GM19324 (cell line): ENCODE measurements around the gene TBC1D7.

Experiments
- ATAC-seq: cut with Tn5 transposase; IDR thresholded peaks from one replicate; pipeline ENCODE4 v1.9.1; 2021; ENCODE audit warnings: mild to moderate bottlenecking, moderate library complexity; ENCODE audit not compliant: unreplicated experiment, low FRiP score

Gene TBC1D7

GRCh38 chr6:13328076-13328874 lies at the start of gene TBC1D7:
Gene TBC1D7 (minus strand): TSS chr6:13328537. CDS start chr6:13326898, 1,639 bp downstream.
- peak; percentile 97 for ATAC-seq

- no peak for ATAC-seq
Observed at GRCh38 chr6:13377054-13377758, 48.9 kb upstream of the TBC1D7 start.

GRCh38 chr6:13375360-13375878 lies 47.1 kb upstream of the TBC1D7 start:
- peak; percentile 71 for ATAC-seq

- no peak for ATAC-seq
Observed at GRCh38 chr6:13373919-13374318, 45.6 kb upstream of the TBC1D7 start.

- no peak for ATAC-seq
Observed at GRCh38 chr6:13373488-13373886, 45.1 kb upstream of the TBC1D7 start.

- ATAC-seq, result no peak
Observed at GRCh38 chr6:13372688-13373487, 44.6 kb upstream of the TBC1D7 start.

- ATAC-seq, result no peak
Observed at GRCh38 chr6:13372076-13372475, 43.7 kb upstream of the TBC1D7 start.

GRCh38 chr6:13371421-13372072 lies 43.2 kb upstream of the TBC1D7 start:
- no peak for ATAC-seq

GRCh38 chr6:13370623-13371022 lies 42.3 kb upstream of the TBC1D7 start:
- no peak for ATAC-seq

- ATAC-seq, result no peak
Observed at GRCh38 chr6:13369591-13369990, 41.3 kb upstream of the TBC1D7 start.

GRCh38 chr6:13368731-13369115 lies 40.4 kb upstream of the TBC1D7 start:
- ATAC-seq, result no peak

- no peak for ATAC-seq
Observed at GRCh38 chr6:13368079-13368730, 39.9 kb upstream of the TBC1D7 start.

GRCh38 chr6:13367396-13367795 lies 39.1 kb upstream of the TBC1D7 start:
- no peak for ATAC-seq

GRCh38 chr6:13365320-13365719 lies 37.0 kb upstream of the TBC1D7 start:
- no peak for ATAC-seq

GRCh38 chr6:13364842-13365241 lies 36.5 kb upstream of the TBC1D7 start:
- no peak for ATAC-seq

GRCh38 chr6:13362412-13362811 lies 34.1 kb upstream of the TBC1D7 start:
- no peak for ATAC-seq

- ATAC-seq, result no peak
Observed at GRCh38 chr6:13360671-13361540, 32.6 kb upstream of the TBC1D7 start.

- no peak for ATAC-seq
Observed at GRCh38 chr6:13359287-13359686, 30.9 kb upstream of the TBC1D7 start.

GRCh38 chr6:13358511-13358910 lies 30.2 kb upstream of the TBC1D7 start:
- ATAC-seq, result no peak
